GM13976 (cell line): ENCODE results near the gene AKIRIN2.

Source experiments
- DNase-seq: peaks from one replicate; pipeline ENCODE4 v3.0.0; 2012; ENCODE audit warnings: low spot score
- in situ Hi-C: fragments of 300-500 bp; cut with MboI; formaldehyde crosslinking; loops from one replicate; pipeline ENCODE4 v1.12.0; 2022; ENCODE audit warnings: low sequenced_read_pairs, mixed read lengths, inconsistent platforms; ENCODE audit not compliant: unreplicated experiment
- TF ChIP-seq, protein P1 (sequence below): IDR thresholded peaks from 2 replicates; pipeline ENCODE4 v1.5.1; 2012; ENCODE audit warnings: borderline replicate concordance, mild to moderate bottlenecking; ENCODE audit not compliant: insufficient read depth; ENCODE audit errors: extremely low read depth, missing control alignments, control extremely low read depth

The AKIRIN2 gene

DNA sequence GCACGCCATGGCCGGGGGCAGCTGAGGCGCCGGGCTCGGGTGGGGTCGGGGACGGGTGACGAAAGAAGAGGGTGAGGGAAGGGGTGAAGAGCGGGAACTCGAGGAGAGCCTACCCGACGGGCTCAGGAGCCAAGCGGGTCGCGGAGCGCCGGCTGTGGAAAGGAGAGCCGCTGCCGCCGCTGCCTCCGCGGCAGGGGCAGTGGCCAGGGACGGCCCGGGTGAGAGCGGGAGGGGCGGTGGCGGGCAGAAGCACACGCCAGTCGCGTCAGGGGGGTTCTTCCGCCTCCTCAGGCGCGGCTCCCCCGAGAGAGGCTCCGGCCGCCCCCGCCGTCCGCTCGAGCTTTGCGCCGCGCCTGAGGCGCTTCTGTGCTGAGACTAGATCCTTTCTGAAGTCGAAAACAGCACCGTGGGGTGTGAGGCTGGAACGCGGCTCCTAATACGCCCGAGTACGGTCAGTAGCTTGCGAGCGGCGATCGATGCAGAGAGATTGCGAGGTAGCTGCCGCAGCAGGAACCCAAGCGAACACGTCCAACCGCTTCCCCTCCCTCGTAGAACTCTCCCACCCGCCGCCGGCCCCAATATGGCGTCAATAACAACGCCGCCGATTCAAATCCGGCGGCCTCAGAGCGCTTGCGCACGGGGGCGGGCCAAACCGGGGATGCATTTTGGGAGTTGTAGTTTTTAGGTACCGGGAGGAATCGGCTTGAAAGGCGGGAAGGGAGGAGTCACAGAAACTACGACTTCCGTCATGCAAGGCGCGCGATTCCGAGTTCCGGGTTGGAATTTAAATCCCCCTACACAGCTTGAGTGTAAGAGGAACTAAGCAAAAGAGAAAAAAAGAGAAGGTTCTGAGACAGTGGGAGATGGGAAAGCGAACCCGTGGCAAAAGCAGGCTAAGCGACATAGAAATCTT lies at the start of gene AKIRIN2:
Gene AKIRIN2 (minus strand): TSS at position 558 of the 913 bp plus-strand sequence. CDS start 549 bp downstream, at position 9.
- TF ChIP-seq, protein P1, sequence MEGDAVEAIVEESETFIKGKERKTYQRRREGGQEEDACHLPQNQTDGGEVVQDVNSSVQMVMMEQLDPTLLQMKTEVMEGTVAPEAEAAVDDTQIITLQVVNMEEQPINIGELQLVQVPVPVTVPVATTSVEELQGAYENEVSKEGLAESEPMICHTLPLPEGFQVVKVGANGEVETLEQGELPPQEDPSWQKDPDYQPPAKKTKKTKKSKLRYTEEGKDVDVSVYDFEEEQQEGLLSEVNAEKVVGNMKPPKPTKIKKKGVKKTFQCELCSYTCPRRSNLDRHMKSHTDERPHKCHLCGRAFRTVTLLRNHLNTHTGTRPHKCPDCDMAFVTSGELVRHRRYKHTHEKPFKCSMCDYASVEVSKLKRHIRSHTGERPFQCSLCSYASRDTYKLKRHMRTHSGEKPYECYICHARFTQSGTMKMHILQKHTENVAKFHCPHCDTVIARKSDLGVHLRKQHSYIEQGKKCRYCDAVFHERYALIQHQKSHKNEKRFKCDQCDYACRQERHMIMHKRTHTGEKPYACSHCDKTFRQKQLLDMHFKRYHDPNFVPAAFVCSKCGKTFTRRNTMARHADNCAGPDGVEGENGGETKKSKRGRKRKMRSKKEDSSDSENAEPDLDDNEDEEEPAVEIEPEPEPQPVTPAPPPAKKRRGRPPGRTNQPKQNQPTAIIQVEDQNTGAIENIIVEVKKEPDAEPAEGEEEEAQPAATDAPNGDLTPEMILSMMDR: no peak
- DNase-seq: peak; percentile 91
- in situ Hi-C loops: no loop called here

DNA sequence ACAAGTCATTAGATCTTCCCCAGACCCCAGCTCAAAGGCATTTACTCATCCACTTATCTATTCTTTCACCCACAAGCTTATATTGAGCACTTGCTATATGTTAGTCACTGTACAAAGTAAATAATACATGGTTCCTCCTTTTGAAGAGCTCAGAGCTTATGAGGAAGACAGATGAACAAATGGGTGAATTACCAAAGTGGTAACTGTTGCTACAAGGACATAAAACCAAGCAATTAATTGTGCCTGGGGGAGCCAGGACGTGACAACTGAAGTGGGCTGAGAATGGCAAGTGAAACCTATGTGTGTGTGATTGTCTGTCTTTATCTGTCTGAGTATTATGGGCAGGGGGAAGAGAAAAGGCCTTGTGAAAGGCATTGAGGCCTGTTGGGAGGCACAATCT lies 45.6 kb upstream of the AKIRIN2 start:
- TF ChIP-seq, protein P1: no peak
- DNase-seq: no peak
- in situ Hi-C loops: no loop called here

DNA sequence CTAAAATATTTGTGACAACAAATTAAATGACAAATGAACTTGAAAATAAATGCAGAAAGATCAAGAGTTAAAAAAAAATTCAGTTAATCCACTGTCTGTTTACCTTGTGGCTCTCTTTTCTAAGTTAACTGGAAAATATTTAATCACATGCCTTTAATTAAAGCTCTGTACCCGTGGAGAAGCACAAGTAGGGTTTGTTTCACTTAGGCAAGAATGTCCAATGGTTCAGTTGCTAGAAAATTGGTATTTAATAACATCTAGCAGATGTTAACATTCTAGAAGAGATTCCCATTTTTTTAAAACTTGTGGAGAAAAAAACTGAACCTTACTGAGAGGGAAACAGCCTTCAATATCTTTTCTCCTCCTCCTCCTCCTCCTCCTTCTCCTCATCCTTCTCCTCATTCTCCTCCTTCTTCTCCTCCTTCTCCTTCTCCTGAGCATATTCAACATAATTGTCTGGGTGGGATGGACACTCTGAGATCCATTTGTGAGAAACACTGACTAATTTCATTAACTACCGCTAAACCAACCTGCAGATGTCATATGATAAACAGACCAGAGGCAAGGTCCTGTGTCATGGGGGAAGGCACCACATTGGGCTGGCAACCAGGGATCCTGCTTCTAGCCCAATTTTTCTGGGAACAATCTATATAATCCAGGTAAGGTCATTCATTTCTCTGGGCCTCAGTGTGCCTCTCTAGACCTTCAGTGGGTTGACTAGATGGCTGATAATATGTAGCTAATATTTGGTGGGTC lies 44.1 kb upstream of the AKIRIN2 start:
- TF ChIP-seq, protein P1: no peak
- in situ Hi-C loops: no loop called here

DNA sequence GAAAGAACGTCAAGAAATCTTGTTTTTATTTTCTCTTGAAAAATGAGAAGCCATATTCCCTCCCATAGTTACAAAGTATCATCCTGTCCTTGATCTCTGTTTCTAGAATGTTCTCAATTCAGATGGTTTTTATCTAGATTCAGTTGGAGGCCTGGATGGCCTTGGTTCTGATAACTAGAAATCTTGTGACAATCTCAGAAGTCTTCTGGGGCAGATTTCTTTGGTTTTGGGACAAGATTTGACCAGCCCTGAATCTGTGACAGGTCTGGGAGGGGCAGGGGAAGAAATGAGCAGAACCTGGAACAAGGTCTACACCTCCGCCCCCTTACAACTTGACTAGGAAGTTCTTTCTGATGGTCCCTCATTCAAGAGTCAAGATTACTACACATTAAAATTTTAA lies 41.4 kb upstream of the AKIRIN2 start:
- in situ Hi-C loops: no loop called here
- TF ChIP-seq, protein P1: no peak
- DNase-seq: no peak

More for the DNA sequence above, 44.1 kb upstream of the AKIRIN2 start:
- DNase-seq: no peak

DNA sequence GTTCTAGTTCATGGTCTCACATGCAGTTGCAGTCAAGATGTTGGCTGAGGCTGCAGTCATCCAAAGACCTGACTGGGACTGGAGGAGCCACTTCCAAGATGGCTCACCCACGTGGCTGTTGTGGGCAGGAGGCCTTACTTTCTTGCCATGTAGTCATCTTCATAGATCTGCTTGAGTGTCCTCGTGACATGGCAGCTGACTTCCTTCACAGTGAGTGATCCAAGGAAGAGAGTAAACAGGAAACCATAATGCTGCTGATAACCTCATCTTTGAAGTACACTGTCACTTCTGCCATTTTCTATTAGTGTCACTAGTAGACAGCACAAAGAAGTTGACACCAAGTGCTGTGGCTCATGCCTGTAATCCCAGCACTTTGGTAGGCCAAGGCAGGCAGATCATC lies 40.1 kb upstream of the AKIRIN2 start:
- TF ChIP-seq, protein P1: no peak
- no peak for DNase-seq
- in situ Hi-C loops: no loop called here

DNA sequence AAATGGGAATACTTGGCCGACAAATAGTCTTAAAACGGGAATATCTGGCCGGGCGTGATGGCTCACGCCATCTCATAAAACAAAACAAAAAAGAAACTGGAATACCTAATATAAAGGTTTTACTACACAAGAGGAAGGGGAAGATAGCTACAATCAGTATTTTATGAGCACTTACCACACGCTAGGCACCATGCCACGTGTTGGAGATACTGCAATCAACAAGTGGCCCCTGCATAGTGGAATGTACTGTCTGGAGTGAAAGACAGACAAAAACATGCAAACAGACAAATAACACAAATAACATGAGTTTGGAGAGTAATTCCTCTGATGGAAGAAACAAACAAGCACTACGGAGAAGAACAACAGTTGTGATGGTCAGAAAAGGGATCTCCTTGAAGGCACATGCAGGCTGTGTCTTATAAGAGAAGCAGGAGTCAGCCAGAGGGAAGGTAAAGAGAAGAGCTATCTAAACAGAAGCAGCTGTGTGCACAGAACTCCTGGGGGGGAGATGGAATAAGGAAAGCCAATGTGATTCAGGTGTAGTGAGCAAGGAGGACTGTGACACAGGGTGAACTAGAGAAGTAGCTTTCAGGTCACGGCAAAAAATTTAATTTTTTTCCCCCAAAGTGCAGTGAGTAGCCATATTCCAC lies 39.1 kb upstream of the AKIRIN2 start:
- TF ChIP-seq, protein P1: no peak
- in situ Hi-C loops: no loop called here
- no peak for DNase-seq
